ENCODE measurements around the gene VTI1B.
"Not testable (repeated sequence)": the region's sequence is repeated elsewhere in the genome, so short reads cannot be mapped to it uniquely, and the experiment has no call there.

VTI1B gene

DNA sequence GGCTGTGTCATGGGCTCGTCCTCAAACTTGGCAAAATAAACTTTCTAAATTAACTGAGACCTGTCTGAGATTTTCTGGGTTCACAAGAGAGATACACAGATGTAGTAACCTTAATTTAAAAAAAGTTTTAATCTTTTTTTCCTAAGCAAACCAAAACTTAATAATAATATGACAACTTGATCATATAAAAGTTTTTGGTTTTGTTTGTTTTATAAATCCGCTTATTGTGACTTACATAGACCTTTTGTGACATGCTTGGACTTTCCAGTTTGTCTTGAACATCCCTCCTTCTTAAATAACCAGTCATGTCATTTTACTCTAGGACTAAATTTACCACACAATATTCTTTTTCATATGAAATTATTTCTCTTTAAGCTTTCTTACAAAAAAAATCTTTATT, 35.8 kb upstream of the VTI1B start:
- no peak for TF ChIP-seq CTCF (IDR thresholded peaks at IDR 0.05)
- TF ChIP-seq ZFX (IDR thresholded peaks at IDR 0.05; ENCODE audit: borderline replicate concordance), result no peak

GRCh38 chr14:67709796-67710195, 35.4 kb upstream of the VTI1B start:
- H3K27ac ChIP-seq, result not testable (repeated sequence)

More for the DNA sequence above, 35.8 kb upstream of the VTI1B start:
- no peak overlapping the region for H3K27ac ChIP-seq

- not testable (repeated sequence) for H3K27ac ChIP-seq
Measured at GRCh38 chr14:67709346-67709745, 34.9 kb upstream of the VTI1B start.

GRCh38 chr14:67705211-67705610, 30.8 kb upstream of the VTI1B start:
- TF ChIP-seq ZFX (IDR thresholded peaks at IDR 0.05; ENCODE audit: borderline replicate concordance) (no peak), CTCF (IDR thresholded peaks at IDR 0.05) (no peak)
- no peak overlapping the region for H3K27ac ChIP-seq

DNA sequence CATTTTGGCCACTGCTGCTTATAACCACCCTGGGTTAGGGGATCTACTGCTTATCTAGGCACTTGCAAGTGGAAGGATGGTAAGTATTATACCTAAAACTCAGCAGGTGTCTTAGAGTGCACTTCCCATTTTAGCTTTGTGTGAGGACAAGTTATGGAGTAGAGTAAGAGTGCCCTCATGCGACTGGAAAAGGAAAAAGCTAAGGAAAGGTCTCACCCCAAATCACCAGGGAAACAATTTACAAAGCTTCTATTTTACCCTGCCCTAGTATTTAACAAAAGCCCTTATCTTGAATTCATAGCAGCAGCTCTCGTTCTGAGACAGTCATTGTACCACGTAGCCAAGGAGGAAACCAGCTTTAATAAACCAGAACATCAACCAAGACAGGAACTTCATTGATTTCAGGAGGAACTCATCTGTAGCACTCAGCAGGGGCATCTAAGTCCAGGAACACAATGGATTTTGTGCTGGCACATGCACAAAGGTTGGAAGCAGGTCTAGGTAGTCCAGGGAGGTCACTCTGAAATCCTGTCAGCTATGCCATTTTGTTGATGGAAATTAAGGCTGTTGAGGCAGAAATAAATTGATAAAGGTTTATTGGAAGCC, 30.2 kb upstream of the VTI1B start:
- peak overlapping the region; percentile 51 for H3K27ac ChIP-seq
- TF ChIP-seq CTCF (IDR thresholded peaks at IDR 0.05), result peak; percentile 89
- no peak for TF ChIP-seq ZFX (IDR thresholded peaks at IDR 0.05; ENCODE audit: borderline replicate concordance)

GRCh38 chr14:67703997-67704396, 29.6 kb upstream of the VTI1B start:
- peak overlapping the region; percentile 51 for H3K27ac ChIP-seq
- no peak for TF ChIP-seq ZFX (IDR thresholded peaks at IDR 0.05; ENCODE audit: borderline replicate concordance)
- TF ChIP-seq CTCF (IDR thresholded peaks at IDR 0.05), result no peak

DNA sequence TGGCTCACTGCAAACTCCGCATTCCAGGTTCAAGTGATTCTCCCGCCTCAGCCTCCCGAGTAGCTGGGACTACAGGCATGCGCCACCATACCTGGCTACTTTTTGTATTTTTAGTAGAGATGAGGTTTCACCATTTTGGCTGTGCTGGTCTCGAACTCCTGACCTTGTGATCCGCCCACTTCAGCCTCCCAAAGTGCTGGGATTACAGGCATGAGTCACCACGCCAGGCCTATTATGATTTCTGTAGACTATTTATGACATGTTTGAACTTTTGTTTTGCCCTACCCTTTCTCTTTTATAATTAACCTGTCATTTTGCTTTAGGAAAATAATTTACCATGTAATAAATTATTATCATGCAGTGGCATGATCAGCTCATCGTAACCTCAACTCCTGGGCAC, 27.1 kb upstream of the VTI1B start, which contains the start of gene RDH12:
RDH12 (plus strand) TSS at position 395 of the 400 bp plus-strand sequence. CDS start 20,757 bp downstream, outside the sequence.
- H3K27ac ChIP-seq, result peak within 1 kb of the TSS; percentile 51

DNA sequence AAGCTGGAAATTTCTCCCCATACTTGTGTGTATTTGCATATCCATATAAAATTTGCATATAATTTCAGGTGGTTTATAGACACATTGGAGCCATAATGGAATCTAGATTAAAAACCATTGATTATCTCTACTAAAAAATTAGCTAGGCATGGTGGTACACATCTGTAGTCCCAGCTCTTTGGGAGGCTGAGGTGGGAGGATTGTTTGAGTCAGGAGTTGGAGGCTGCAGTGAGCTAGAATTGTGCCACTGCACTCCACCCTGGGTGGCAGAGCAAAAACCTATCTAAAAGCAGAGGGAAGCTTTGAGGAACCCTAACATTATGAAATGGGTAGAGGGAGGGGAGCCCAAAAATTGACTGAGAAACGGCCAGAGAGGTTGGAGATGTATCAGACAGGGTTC, 23.7 kb upstream of the VTI1B start:
- TF ChIP-seq CTCF (IDR thresholded peaks at IDR 0.05), result no peak
- TF ChIP-seq ZFX (IDR thresholded peaks at IDR 0.05; ENCODE audit: borderline replicate concordance), result no peak
- peak overlapping the region; percentile 91 for H3K27ac ChIP-seq

GRCh38 chr14:67697006-67697405, 22.6 kb upstream of the VTI1B start:
- peak overlapping the region; percentile 91 for H3K27ac ChIP-seq
- no peak for TF ChIP-seq CTCF (IDR thresholded peaks at IDR 0.05)
- no peak for TF ChIP-seq ZFX (IDR thresholded peaks at IDR 0.05; ENCODE audit: borderline replicate concordance)

Data from 22Rv1 (cell line).